Activated naive CD4-positive, alpha-beta T cell (primary cell): Measurements from ENCODE around the gene USP26.
"Not testable (repeated sequence)": the region's sequence is repeated elsewhere in the genome, so short reads cannot be mapped to it uniquely, and the experiment has no call there.

ENCODE experiments used
- DNase-seq, 4 experiments: peaks; one replicate each; lab custom pipeline; 2025; lab: John Stamatoyannopoulos, UW

The USP26 gene

DNA sequence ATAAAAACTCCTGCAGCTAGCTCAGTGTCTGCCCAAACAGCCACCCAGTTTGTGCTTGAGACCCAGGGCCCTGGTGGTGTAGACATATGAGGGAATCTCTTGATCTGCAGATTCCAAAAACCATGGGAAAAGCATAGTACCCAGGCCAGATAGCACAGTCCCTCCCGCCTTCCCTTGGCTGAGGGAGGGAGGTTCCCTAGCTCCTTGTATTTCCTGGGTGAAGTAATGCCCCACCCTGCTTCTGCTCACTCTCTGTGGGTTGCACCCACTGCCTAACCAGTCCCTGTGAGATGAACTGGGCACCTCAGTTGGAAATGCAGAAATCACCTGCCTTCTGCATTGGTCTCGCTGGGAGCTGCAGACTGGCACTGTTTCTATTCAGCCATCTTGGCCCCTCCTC, 54.6 kb downstream of the USP26 start:
- DNase-seq, result no peak

DNA sequence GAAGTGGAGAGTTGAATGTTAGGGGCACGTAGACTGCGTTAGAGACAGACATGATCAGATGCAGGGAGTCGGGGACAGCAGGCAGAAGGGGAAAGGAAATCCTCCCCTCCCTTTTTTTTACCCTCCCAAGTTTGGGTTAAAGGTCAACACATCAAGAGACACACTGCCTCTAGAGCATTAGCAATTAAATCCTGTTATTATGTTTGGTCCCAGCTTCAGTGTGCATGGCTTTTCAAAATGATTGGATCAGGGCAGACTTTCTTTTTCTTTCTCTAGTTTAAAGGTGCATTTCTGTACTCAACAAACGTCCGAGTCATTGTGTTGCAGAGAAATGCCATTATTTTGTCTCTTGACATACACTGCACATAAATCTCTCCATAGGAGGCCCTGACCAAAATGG, 63.9 kb downstream of the USP26 start:
- DNase-seq, result no peak

GRCh38 chrX:133018229-133018628, 78.7 kb downstream of the USP26 start:
- no peak for DNase-seq

DNA sequence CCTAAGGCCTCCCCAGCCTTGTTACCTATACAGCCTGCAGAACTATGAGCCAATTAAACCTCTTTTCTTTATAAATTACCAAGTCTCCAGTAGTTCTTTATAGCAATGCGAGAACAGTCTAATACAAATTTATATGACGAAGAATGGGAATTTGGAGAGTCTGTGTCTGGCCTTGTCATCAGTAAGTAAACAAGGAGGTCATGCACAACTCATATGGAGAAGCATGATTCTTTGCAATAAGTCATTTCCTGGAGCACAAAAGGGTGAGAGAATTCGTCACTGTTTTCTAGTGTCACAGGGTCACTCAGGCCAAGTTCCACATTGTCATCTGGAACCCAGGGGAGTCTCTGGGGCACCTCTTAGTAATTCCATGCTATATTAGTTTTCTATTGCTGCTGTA, 89.5 kb downstream of the USP26 start:
- DNase-seq, result no peak

- no peak for DNase-seq
Measured at GRCh38 chrX:133005616-133006015, 91.3 kb downstream of the USP26 start.

GRCh38 chrX:133005042-133005441, 91.9 kb downstream of the USP26 start:
- no peak for DNase-seq

- no peak for DNase-seq
Measured at GRCh38 chrX:132999209-132999608, 97.7 kb downstream of the USP26 start.

DNA sequence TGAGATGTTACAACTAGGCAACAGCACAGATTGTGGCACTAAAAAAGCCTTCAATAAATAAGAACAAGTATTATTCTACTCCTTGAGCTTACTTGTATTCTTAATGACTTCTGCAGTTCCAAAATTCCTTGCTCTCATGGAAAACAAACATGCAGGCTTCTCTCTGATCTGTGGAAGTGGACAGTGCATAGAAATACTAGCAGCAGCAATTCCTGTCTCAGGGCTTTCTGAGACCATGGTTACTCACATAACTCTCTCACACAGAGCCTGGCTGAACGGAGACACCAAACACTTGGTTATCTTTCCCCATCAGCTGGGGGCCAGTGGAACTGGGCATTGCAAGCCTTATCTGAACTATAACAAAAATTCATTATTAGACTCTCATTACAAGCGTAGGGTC, 106.1 kb downstream of the USP26 start:
- DNase-seq, result no peak

GRCh38 chrX:132986556-132986955, 110.4 kb downstream of the USP26 start:
- DNase-seq, result no peak

DNA sequence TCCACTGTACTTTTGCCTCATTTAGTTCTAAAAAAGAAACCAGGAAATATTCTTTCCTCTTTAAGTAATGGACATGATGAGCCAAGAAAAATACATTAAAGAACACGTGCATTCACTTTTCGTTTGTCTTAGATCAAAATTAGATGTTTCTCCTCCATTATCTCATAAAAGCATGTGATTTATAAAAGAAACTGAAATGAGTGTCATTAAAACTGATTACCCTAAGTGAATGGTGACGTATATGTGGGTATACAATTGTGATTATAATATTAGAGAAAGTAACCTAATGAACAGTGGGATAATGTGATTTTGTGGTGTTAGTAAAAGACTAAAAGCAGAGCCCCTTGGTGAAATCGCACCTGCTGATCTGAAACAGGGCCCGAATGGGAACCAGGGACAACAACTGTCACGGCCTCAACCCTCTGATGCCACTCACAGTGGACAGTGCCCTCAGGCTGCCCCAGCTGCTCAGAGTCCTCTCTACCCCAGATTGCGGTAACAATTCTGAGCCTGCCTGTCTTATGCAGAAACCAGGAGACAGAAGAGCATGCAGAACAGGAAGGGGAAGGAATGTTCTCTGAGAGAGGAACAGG, 112.8 kb downstream of the USP26 start:
- no peak for DNase-seq

GRCh38 chrX:132983496-132983895, 113.4 kb downstream of the USP26 start:
- no peak for DNase-seq

DNA sequence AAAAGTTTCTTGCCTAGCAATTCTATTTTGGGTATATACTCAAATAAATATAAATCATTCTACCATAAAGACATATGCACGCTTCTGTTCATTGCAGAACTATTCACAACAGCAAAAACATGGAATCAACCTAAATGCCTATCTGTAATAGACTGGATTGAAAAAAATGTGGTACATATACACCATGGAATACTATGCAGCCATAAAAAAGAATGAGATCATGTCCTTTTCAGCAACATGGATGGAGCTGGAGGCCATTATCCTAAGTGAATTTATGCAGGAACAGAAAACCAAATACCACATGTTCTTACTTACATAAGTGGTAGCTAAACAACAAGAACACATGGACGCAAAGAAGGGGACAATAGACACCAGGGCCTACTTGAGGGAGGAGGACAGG, 116.9 kb downstream of the USP26 start:
- not testable (repeated sequence) for DNase-seq
